ENCODE measurements around the gene MICALL2.
"Not testable (repeated sequence)": the region's sequence is repeated elsewhere in the genome, so short reads cannot be mapped to it uniquely, and the experiment has no call there.

The MICALL2 gene

DNA sequence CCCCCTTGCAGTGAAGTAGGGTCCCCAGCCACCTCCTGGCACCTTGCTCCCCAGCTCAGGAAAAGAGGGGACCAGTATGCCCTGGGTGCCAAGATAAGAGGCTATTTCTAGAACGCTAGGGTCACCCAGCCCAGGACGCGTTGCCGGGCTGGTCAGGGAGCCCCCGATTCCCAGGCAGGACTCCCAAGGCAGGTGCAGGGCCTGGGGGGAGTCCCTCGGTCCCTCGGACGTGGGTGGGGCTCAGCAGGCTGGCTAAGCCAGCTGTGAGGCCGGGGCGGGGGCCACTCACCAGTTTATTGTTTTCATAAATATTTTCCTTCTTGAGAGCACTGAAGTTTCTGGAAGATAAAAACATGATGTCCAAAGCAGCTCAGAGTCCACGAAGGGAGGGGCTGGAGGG, 9.3 kb downstream of the MICALL2 start:
- no peak for DNase-seq
- Mint-ChIP-seq H3K27me3 (ENCODE audit: low read depth, poor library complexity) (no peaks in the 10 kb centered on the region), H3K4me3 (no peak overlapping the region), H3K27ac (no peak overlapping the region), H3K36me3 (ENCODE audit: low read depth) (no peaks in the 10 kb centered on the region), H3K9me3 (no peaks in the 10 kb centered on the region), H3K4me1 (peaks cover 43% of the 10 kb centered on the region)
- TF ChIP-seq, protein P1, sequence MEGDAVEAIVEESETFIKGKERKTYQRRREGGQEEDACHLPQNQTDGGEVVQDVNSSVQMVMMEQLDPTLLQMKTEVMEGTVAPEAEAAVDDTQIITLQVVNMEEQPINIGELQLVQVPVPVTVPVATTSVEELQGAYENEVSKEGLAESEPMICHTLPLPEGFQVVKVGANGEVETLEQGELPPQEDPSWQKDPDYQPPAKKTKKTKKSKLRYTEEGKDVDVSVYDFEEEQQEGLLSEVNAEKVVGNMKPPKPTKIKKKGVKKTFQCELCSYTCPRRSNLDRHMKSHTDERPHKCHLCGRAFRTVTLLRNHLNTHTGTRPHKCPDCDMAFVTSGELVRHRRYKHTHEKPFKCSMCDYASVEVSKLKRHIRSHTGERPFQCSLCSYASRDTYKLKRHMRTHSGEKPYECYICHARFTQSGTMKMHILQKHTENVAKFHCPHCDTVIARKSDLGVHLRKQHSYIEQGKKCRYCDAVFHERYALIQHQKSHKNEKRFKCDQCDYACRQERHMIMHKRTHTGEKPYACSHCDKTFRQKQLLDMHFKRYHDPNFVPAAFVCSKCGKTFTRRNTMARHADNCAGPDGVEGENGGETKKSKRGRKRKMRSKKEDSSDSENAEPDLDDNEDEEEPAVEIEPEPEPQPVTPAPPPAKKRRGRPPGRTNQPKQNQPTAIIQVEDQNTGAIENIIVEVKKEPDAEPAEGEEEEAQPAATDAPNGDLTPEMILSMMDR (IDR thresholded peaks at IDR 0.05) = no peak

DNA sequence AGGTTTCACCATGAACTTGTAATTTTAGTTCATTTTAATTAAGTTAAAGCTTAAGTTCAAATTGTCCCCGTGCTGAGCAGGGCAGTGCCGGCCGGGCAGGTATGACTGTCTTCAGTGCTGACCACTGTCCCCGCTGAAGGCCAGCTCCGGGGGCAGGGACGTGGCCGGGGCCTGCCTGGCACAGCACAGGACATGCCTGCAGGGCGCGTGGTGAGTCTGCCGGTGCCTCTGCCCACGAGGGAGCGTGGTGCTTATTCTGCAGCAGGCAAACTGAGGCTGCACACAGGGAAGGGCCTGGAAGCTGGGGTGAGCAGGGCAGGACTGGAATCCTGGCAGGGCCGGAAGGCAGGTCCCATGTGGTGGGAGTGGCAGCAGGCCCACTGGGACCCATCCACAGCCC, 9.8 kb downstream of the MICALL2 start:
- no peaks in the 10 kb centered on the region for H3K36me3 Mint-ChIP-seq (ENCODE audit: low read depth)
- H3K27me3 Mint-ChIP-seq (ENCODE audit: low read depth, poor library complexity) = no peaks in the 10 kb centered on the region
- no peak overlapping the region for H3K27ac Mint-ChIP-seq
- DNase-seq = no peak
- no peak overlapping the region for H3K4me3 Mint-ChIP-seq
- TF ChIP-seq, protein P1 (IDR thresholded peaks at IDR 0.05) = no peak
- H3K9me3 Mint-ChIP-seq = no peaks in the 10 kb centered on the region
- peaks cover 43% of the 10 kb centered on the region for H3K4me1 Mint-ChIP-seq

DNA sequence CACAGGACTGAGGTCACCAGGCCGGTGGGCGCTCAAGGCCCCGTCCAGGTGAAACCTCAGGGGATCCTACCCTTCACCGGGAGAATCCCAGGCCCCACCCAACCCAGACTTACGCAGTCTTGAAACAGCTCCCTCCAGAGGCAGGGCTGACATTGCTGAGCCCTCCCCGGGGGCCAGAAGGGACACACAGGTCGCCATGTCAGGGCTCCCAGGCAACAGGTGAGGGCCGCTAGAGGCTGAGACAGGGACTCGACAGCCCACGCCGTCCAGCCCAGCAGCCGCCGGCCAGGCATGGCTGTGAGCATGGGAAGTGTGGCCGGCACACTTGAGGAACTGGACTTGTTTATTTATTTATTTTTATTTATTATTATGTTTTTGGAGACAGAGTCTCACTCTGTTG, 10.3 kb downstream of the MICALL2 start:
- TF ChIP-seq, protein P1 (IDR thresholded peaks at IDR 0.05) = no peak
- Mint-ChIP-seq H3K27ac (no peak overlapping the region), H3K9me3 (no peaks in the 10 kb centered on the region), H3K4me1 (peaks cover 38% of the 10 kb centered on the region), H3K4me3 (no peak overlapping the region), H3K27me3 (ENCODE audit: low read depth, poor library complexity) (no peaks in the 10 kb centered on the region), H3K36me3 (ENCODE audit: low read depth) (no peaks in the 10 kb centered on the region)
- no peak for DNase-seq

DNA sequence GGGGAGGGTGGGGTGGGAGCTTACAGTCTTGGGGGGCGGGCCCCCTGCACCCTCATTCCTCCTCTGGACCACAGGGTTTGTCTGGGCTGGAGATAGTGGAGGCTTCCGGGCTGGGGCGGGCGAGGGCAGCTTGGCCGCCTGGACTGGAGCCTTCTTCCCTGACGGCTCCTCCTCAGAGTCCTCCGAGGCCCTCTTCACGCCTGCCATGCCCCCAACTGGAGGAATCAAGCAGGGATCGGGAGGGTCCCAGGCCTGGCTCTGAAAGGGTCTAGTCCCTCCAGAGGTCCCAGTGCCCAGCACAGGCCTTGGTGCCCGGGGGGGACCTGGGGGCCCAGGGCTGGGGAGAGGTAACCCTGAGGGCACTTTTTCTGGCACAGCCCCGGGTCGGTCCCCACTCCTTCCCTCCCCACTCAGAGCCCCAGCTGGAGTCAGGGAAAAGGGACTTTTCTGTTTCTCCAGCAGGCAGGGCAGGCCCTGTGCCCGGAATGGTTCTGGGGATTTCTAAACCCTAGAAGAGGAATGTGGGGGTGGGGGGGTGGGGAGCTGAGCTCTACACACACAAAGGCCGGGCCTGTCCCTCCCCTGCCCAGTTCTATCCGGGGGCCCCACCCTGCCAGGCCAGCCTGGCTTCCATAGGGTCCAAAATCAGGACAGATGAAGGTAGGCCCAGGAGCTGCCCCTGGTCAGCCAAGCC, 11.6 kb downstream of the MICALL2 start:
- Mint-ChIP-seq H3K9me3 (no peaks in the 10 kb centered on the region), H3K4me3 (no peak overlapping the region)

DNA sequence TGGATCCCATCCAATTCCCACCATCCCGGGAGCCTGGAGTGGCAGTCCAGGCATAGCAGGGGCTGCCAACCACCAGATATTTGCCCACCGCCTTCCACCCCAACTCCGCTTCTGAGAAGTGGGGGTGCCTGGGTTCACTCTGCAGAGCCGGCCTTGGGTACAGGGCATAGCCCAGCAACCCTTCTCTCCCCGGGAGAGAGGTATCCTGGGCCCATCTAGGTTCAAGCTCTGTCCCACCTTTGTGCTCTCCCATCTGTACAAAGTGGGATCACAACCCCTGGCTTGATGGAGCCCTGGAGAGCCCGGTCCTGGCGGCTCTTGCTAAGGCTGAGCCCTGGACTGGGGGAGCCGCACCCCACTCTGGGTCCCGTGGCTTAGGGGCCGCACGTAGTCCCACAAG, 12.2 kb downstream of the MICALL2 start:
- Mint-ChIP-seq H3K27me3 (ENCODE audit: low read depth, poor library complexity) (no peaks in the 10 kb centered on the region), H3K27ac (no peak overlapping the region), H3K36me3 (ENCODE audit: low read depth) (peaks cover 5% of the 10 kb centered on the region), H3K9me3 (no peaks in the 10 kb centered on the region), H3K4me3 (no peak overlapping the region), H3K4me1 (peaks cover 25% of the 10 kb centered on the region)
- no peak for DNase-seq
- TF ChIP-seq, protein P1 (IDR thresholded peaks at IDR 0.05) = no peak

More for the DNA sequence above, 11.6 kb downstream of the MICALL2 start:
- peaks cover 31% of the 10 kb centered on the region for H3K4me1 Mint-ChIP-seq
- H3K36me3 Mint-ChIP-seq (ENCODE audit: low read depth) = peaks cover 5% of the 10 kb centered on the region
- no peaks in the 10 kb centered on the region for H3K27me3 Mint-ChIP-seq (ENCODE audit: low read depth, poor library complexity)
- DNase-seq = no peak
- TF ChIP-seq, protein P1 (IDR thresholded peaks at IDR 0.05) = no peak
- H3K27ac Mint-ChIP-seq = no peak overlapping the region

DNA sequence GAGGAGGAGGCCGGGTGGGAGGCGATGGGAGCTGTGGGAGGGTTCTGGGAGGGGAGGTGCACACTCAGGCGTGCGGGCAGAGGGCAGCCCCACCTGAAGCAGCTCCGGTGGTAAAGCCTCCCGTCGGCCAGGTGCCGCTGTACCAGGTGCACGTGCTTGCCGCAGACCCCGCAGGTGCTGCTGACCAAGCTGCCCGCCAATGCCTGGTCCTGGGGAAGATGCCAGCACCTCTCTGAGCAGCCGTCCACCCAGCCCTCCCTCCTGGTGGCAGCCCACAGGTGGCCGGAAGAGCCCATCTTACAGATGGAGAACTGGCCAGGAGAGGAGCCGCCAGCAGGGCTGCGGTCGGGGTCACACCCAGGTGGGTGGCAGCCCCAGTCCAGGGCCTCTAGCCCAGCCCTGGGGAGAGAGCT, 12.6 kb downstream of the MICALL2 start:
- Mint-ChIP-seq H3K27me3 (ENCODE audit: low read depth, poor library complexity) (no peaks in the 10 kb centered on the region), H3K4me1 (peaks cover 21% of the 10 kb centered on the region), H3K9me3 (no peaks in the 10 kb centered on the region), H3K36me3 (ENCODE audit: low read depth) (peaks cover 5% of the 10 kb centered on the region), H3K4me3 (no peak overlapping the region), H3K27ac (no peak overlapping the region)
- TF ChIP-seq, protein P1 (IDR thresholded peaks at IDR 0.05) = no peak
- no peak for DNase-seq

DNA sequence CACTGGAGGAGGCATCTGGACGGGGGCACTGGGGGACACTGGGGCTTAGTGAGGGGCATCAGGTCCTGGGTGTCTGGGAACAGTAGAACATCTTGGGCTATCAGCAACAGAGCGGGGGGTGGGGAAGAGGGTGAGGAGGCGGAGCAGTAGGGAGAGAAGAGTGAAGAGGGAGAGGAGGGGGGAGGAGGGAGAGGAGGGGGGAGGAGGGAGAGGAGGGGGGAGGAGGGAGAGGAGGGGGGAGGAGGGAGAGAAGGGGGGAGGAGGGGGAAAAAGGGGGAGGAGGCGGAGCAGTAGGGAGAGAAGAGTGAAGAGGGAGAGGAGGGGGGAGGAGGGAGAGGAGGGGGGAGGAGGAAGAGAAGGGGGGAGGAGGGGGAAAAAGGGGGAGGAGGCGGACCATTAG, 13.2 kb downstream of the MICALL2 start:
- H3K9me3 Mint-ChIP-seq; DNase-seq; H3K27me3 Mint-ChIP-seq (ENCODE audit: low read depth, poor library complexity); H3K27ac Mint-ChIP-seq; H3K4me3 Mint-ChIP-seq; H3K36me3 Mint-ChIP-seq (ENCODE audit: low read depth): not testable (repeated sequence)
- H3K4me1 Mint-ChIP-seq = peaks cover 15% of the 10 kb centered on the region
